Motor neuron (in vitro differentiated cells): ENCODE measurements around the gene OPN3. TPM values are rescaled to one million over a fixed set of nuclear protein-coding genes. Genes with fewer than 3 reads are reported as not detected.

Experiments
- ATAC-seq, 8 experiments: fragments of 200-7000 bp; cut with Tn5 transposase; replicated peaks in 6 of 8; 2 replicates each; pipeline ENCODE4 v1.8.0; 2021; ENCODE audit warnings: mild to moderate bottlenecking in 8 of 8, moderate library complexity in 8 of 8
- H3K27ac ChIP-seq, 2 donors: fragments of 250-450 bp; sonication (Bioruptor Pico); 2 replicates each; pipeline ENCODE4 v1.9.0; 2021; ENCODE audit warnings: antibody characterized with exemption in 2 of 2, mild to moderate bottlenecking in 2 of 2, moderate library complexity in 1 of 2
- H3K4me1 ChIP-seq, 2 donors: fragments of 250-450 bp; sonication (Bioruptor Pico); replicated peaks in 1 of 2; 2 replicates each; pipeline ENCODE4 v1.6.1; 2021; ENCODE audit warnings: antibody characterized with exemption in 2 of 2, mild to moderate bottlenecking in 2 of 2, moderate library complexity in 1 of 2
- H3K4me3 ChIP-seq, 5 donors: fragments of 250-450 bp; sonication (Bioruptor Pico); 2 replicates each; pipeline ENCODE4 v1.9.0; 2021; ENCODE audit warnings: antibody characterized with exemption in 5 of 5, mild to moderate bottlenecking in 5 of 5, moderate library complexity in 4 of 5
- WGBS, 10 experiments: fragments of 450-650 bp; shearing (Covaris generic); methylation state at CpG; one replicate each; pipeline ENCODE4 v1.0.0; 2022; 5-methylcytosine and 5-hydroxymethylcytosine counted together
- in situ Hi-C, 9 experiments: fragments of 400-800 bp; cut with MboI; loops; one replicate each; pipeline ENCODE4 v1.15.0; 2021; ENCODE audit warnings: low sequenced_read_pairs in 9 of 9, low pct_unique_long_range_greater_than_20kb in 2 of 9; ENCODE audit not compliant: unreplicated experiment in 9 of 9
- total RNA-seq, 8 experiments: library from RNA; unstranded; fragments of 300-600 nt; gene quantifications; 2 replicates each; pipeline versions ENCODE4 v1.2.3 to v1.2.4, GENCODE V29; 2022

The OPN3 gene
- total RNA-seq, 8 experiments from 2014 or later = 1.7 to 16.7 (median 7.1) TPM

DNA sequence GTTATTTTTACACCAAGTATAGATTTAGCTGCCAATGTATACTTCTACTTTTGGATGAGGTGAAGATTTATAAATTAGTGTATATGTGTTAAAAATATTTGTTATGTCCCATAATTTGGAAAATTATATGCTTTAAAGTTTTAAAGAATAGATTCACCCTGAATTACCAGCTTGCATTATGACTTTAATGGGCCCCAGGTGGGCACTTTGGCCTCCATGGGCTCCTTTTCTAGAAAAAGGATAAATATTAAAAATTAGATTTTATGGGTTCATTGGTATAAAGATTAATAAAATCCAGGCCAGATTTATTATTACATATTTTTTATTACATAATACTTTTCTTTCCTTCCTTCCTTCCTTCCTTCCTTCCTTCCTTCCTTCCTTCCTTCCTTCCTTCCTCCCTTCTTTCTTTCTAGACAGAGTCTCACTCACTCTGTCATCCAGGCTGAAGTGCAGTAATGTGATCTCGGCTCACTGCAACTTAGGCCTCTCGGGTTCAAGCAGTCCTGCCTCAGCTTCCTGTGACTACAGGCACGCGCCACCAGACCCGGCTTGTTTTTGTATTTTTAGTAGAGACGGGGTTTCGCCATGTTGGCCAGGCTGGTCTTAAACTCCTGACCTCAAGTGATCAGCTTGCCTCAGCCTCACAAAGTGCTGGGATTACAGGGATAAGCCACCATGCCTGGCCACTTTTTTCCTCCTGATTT lies 86.1 kb downstream of the OPN3 start:
- in situ Hi-C loops = no loop called here
- Histone ChIP-seq H3K4me3 (no peak overlapping the region), H3K27ac (no peak overlapping the region), H3K4me1 (no peaks in the 10 kb centered on the region)
- WGBS, 10 experiments = 90 to 97% (median 93%) methylated on average over 2 to 7 of the region's 7 CpGs; no CpG with 5 or more reads in 5 of the 10 experiments
- ATAC-seq = no peak

DNA sequence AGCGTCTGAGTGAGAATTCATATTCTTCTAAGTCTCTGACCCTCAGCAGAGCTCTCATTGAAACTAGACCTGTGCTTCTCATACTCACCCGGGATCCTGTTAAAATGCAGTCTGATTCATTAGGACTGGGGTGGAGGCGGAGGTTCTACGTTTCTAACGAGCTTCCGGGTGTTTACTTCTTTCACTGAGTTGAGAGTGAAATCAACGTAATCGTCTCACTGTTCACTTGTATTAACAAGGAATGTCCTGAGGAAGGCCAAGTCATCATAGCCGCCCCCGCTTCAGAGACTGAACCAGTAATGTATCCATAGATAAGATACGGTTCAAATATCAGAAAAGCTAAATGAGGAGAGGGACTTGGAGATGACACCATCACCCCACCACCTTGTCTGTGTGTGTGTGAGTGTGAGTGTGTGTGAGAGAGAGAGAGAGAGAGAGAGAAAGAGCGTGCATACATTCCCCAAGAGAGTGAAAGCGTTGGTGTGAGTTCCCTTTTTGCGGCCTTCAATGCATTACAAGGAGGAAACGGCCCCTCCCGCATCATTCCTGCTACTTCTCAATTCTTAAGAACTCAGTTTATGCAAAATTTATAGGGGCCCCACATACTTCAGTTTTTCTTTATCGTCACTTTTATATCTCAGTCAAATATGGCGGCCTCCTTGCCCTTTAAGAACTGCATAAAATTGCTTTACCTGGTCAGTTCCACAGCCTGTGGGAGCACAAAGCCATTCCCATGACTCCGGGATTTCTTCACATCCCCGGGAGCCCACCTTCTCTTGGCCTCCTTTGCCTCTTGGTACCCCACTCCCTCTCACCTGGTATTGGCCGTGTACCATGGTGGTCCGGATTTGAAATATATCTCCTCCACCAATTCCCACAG lies 88.2 kb downstream of the OPN3 start:
- WGBS, 10 experiments = 64 to 100% (median 85%) methylated on average over 1 to 22 of the region's 22 CpGs
- H3K4me3 ChIP-seq = no peak overlapping the region
- no peak overlapping the region for H3K27ac ChIP-seq
- ATAC-seq = no peak
- H3K4me1 ChIP-seq = no peaks in the 10 kb centered on the region
- in situ Hi-C loops = no loop called here

GRCh38 chr1:241550318-241550717 lies 89.9 kb downstream of the OPN3 start:
- no peak overlapping the region for H3K27ac ChIP-seq
- in situ Hi-C loops = no loop called here
- WGBS, 10 experiments = 0 to 78% (median 54%) methylated on average over 1 of the region's 1 CpG; no CpG with 5 or more reads in 2 of the 10 experiments
- H3K4me1 ChIP-seq = no peaks in the 10 kb centered on the region
- no peak overlapping the region for H3K4me3 ChIP-seq
- no peak for ATAC-seq

DNA sequence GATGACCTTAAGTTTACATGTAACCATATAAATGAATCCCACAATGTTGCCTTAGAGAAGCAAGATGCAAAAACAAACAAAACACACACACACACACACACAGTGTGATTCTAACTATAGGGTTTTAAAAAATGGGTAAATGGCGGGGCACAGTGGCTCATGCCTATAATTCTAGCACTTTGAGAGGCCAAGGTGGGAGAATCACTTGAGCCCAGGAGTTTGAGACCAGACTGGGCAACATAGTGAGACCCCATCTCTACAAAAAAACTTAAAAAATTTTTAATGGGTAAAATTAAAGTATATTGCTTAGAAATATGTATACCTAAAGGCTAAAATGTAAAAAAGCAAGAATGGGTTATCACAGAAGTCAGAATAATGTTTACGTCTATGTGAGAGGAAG lies 92.2 kb downstream of the OPN3 start:
- no peaks in the 10 kb centered on the region for H3K4me1 ChIP-seq
- 0 to 100% (median 66%) methylated on average over 1 to 2 of the region's 2 CpGs; no CpG with 5 or more reads in 1 of the 10 experiments for WGBS, 10 experiments
- in situ Hi-C loops = loop anchor here in 4 of 9 experiments (25.0 kb wide), 2 partner anchors 289 to 464 kb away; partner anchors contain the start of gene EXO1 (in 3 of the 4)
- H3K27ac ChIP-seq = no peak overlapping the region
- no peak overlapping the region for H3K4me3 ChIP-seq
- ATAC-seq = no peak

Other genes with a start within 250 kb of the OPN3 start
- gene FH, start 120.6 kb downstream of the OPN3 start, total RNA-seq = 100 to 1,000 TPM in 3 of 8 experiments, 10 to 100 TPM in 5; 51.5 to 129 (median 95.5) TPM
- gene KMO, start 108.0 kb downstream of the OPN3 start, total RNA-seq = under 1 TPM; 0.05 to 0.57 (median 0.15) TPM
- gene CHML, start within 50 bp of the OPN3 start, total RNA-seq = 10 to 100 TPM in 7 of 8 experiments, 1 to 10 TPM in 1; 2.7 to 43.0 (median 32.8) TPM
- under 1 TPM in 4 of 8 experiments, not detected in 4; 0.05 to 0.85 (median 0.27) TPM for gene WDR64, start 11.9 kb upstream of the OPN3 start, total RNA-seq
- gene EXO1, start 207.8 kb upstream of the OPN3 start, total RNA-seq = 10 to 100 TPM in 3 of 8 experiments, 1 to 10 TPM in 4, under 1 TPM in 1; 0.92 to 29.6 (median 1.6) TPM